ENCODE measurements around the gene CA10.

The CA10 gene

GRCh38 chr17:51961689-51962088, 196.8 kb downstream of the CA10 start:
- Histone ChIP-seq H3K36me3 (ENCODE audit: control insufficient read depth, insufficient read depth, low read length) (no peaks in the 10 kb centered on the region), H3K9me3 (ENCODE audit: control insufficient read depth, low read length) (no peaks in the 10 kb centered on the region), H3K9ac (ENCODE audit: low read length) (no peak overlapping the region), H3K4me1 (ENCODE audit: control insufficient read depth, insufficient read depth, low read length) (no peaks in the 10 kb centered on the region), H3K4me3 (ENCODE audit: low read length) (no peak overlapping the region), H3K27me3 (ENCODE audit: control insufficient read depth, insufficient read depth, low read length) (no peaks in the 10 kb centered on the region)

GRCh38 chr17:51957786-51958185, 200.7 kb downstream of the CA10 start:
- Histone ChIP-seq H3K9me3 (ENCODE audit: control insufficient read depth, low read length) (no peaks in the 10 kb centered on the region), H3K27me3 (ENCODE audit: control insufficient read depth, insufficient read depth, low read length) (no peaks in the 10 kb centered on the region), H3K4me3 (ENCODE audit: low read length) (no peak overlapping the region), H3K36me3 (ENCODE audit: control insufficient read depth, insufficient read depth, low read length) (no peaks in the 10 kb centered on the region), H3K4me1 (ENCODE audit: control insufficient read depth, insufficient read depth, low read length) (no peaks in the 10 kb centered on the region), H3K9ac (ENCODE audit: low read length) (no peak overlapping the region)

GRCh38 chr17:51955245-51955644, 203.3 kb downstream of the CA10 start:
- no peaks in the 10 kb centered on the region for H3K36me3 ChIP-seq (ENCODE audit: control insufficient read depth, insufficient read depth, low read length)
- no peaks in the 10 kb centered on the region for H3K27me3 ChIP-seq (ENCODE audit: control insufficient read depth, insufficient read depth, low read length)
- no peaks in the 10 kb centered on the region for H3K4me1 ChIP-seq (ENCODE audit: control insufficient read depth, insufficient read depth, low read length)
- H3K9ac ChIP-seq (ENCODE audit: low read length): no peak overlapping the region
- no peak overlapping the region for H3K4me3 ChIP-seq (ENCODE audit: low read length)
- no peaks in the 10 kb centered on the region for H3K9me3 ChIP-seq (ENCODE audit: control insufficient read depth, low read length)

GRCh38 chr17:51954232-51954765, 204.2 kb downstream of the CA10 start:
- no peak overlapping the region for H3K4me3 ChIP-seq (ENCODE audit: low read length)
- no peaks in the 10 kb centered on the region for H3K27me3 ChIP-seq (ENCODE audit: control insufficient read depth, insufficient read depth, low read length)
- H3K4me1 ChIP-seq (ENCODE audit: control insufficient read depth, insufficient read depth, low read length): no peaks in the 10 kb centered on the region
- no peaks in the 10 kb centered on the region for H3K9me3 ChIP-seq (ENCODE audit: control insufficient read depth, low read length)
- no peak overlapping the region for H3K9ac ChIP-seq (ENCODE audit: low read length)
- H3K36me3 ChIP-seq (ENCODE audit: control insufficient read depth, insufficient read depth, low read length): no peaks in the 10 kb centered on the region

- Histone ChIP-seq H3K36me3 (ENCODE audit: control insufficient read depth, insufficient read depth, low read length) (no peaks in the 10 kb centered on the region), H3K27me3 (ENCODE audit: control insufficient read depth, insufficient read depth, low read length) (no peaks in the 10 kb centered on the region), H3K4me3 (ENCODE audit: low read length) (no peak overlapping the region), H3K9me3 (ENCODE audit: control insufficient read depth, low read length) (no peaks in the 10 kb centered on the region), H3K4me1 (ENCODE audit: control insufficient read depth, insufficient read depth, low read length) (no peaks in the 10 kb centered on the region), H3K9ac (ENCODE audit: low read length) (no peak overlapping the region)
Measured at GRCh38 chr17:51951741-51952140, 206.8 kb downstream of the CA10 start.

- no peaks in the 10 kb centered on the region for H3K36me3 ChIP-seq (ENCODE audit: control insufficient read depth, insufficient read depth, low read length)
Measured at GRCh38 chr17:51948128-51948527, 210.4 kb downstream of the CA10 start.

GRCh38 chr17:51947160-51947735, 211.3 kb downstream of the CA10 start:
- H3K4me1 ChIP-seq (ENCODE audit: control insufficient read depth, insufficient read depth, low read length): no peaks in the 10 kb centered on the region
- H3K4me3 ChIP-seq (ENCODE audit: low read length): no peak overlapping the region
- no peaks in the 10 kb centered on the region for H3K27me3 ChIP-seq (ENCODE audit: control insufficient read depth, insufficient read depth, low read length)
- no peaks in the 10 kb centered on the region for H3K9me3 ChIP-seq (ENCODE audit: control insufficient read depth, low read length)
- no peak overlapping the region for H3K9ac ChIP-seq (ENCODE audit: low read length)
- no peaks in the 10 kb centered on the region for H3K36me3 ChIP-seq (ENCODE audit: control insufficient read depth, insufficient read depth, low read length)

More at GRCh38 chr17:51948128-51948527, 210.4 kb downstream of the CA10 start:
- Histone ChIP-seq H3K9me3 (ENCODE audit: control insufficient read depth, low read length) (no peaks in the 10 kb centered on the region), H3K4me1 (ENCODE audit: control insufficient read depth, insufficient read depth, low read length) (no peaks in the 10 kb centered on the region), H3K9ac (ENCODE audit: low read length) (no peak overlapping the region), H3K27me3 (ENCODE audit: control insufficient read depth, insufficient read depth, low read length) (no peaks in the 10 kb centered on the region), H3K4me3 (ENCODE audit: low read length) (no peak overlapping the region)

DNA sequence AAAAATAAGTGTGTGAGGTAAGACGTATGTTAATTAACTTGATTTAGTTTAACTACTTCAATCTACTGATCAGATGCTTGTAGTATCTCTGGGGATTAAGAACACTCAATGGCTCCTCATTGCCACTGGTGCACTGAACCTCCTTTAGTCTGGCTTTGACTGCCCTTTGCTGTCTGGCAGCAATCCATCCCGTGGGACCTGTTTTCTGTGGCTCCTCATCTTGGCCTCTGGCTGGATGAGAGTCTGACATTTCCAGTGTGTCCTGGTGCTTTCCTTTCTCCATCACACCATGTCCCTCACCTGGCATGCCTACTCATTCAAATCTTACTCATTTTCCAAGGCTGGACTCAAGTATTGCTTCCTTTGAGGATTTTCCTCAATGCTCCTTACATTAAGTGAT, 212.2 kb downstream of the CA10 start:
- H3K27me3 ChIP-seq (ENCODE audit: control insufficient read depth, insufficient read depth, low read length): no peaks in the 10 kb centered on the region
- H3K9me3 ChIP-seq (ENCODE audit: control insufficient read depth, low read length): no peaks in the 10 kb centered on the region

GRCh38 chr17:51941272-51941671, 217.2 kb downstream of the CA10 start:
- Histone ChIP-seq H3K27me3 (ENCODE audit: control insufficient read depth, insufficient read depth, low read length) (no peaks in the 10 kb centered on the region), H3K9me3 (ENCODE audit: control insufficient read depth, low read length) (no peaks in the 10 kb centered on the region), H3K4me3 (ENCODE audit: low read length) (no peak overlapping the region), H3K36me3 (ENCODE audit: control insufficient read depth, insufficient read depth, low read length) (no peaks in the 10 kb centered on the region), H3K4me1 (ENCODE audit: control insufficient read depth, insufficient read depth, low read length) (no peaks in the 10 kb centered on the region), H3K9ac (ENCODE audit: low read length) (no peak overlapping the region)

More for the DNA sequence above, 212.2 kb downstream of the CA10 start:
- no peak overlapping the region for H3K4me3 ChIP-seq (ENCODE audit: low read length)
- H3K4me1 ChIP-seq (ENCODE audit: control insufficient read depth, insufficient read depth, low read length): no peaks in the 10 kb centered on the region
- H3K36me3 ChIP-seq (ENCODE audit: control insufficient read depth, insufficient read depth, low read length): no peaks in the 10 kb centered on the region
- H3K9ac ChIP-seq (ENCODE audit: low read length): no peak overlapping the region

DNA sequence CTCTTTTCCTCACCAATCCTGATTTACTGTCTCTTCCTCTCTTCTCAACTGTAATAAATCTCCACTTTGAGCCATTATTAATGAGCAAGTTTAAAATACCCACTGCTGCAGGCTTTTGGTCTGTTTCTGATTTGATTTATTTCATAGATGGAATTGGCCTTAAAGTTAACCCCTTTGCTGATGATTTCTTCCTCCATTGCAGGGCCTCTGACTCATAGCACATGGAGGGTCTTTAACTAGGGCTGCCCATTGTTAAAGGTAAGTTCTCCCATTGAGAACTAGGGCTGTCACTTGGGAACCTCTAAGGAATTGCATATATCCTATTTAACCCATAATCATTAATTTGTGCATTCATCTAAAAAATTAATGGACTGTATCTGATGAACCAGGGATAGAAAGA, 221.2 kb downstream of the CA10 start:
- no peaks in the 10 kb centered on the region for H3K4me1 ChIP-seq (ENCODE audit: control insufficient read depth, insufficient read depth, low read length)

DNA sequence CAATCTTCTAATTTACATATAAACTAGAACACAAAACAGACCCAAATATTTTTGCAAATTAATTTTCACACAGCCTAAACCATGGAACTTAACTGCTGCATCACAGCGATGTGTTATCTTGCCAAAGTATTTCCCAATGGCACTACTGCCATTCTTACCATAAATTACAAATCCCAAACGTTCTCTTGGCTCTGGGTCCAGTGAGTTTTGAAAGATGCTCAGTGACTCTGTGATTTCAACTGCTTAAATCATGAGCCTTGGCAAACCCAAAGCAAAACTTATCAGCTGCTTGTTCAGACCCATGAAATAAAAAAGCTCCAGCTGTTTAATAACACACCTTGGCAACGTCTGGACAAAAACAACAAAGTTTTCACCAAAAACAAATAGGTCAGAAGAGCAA, 223.0 kb downstream of the CA10 start:
- Histone ChIP-seq H3K27me3 (ENCODE audit: control insufficient read depth, insufficient read depth, low read length) (no peaks in the 10 kb centered on the region), H3K9me3 (ENCODE audit: control insufficient read depth, low read length) (no peaks in the 10 kb centered on the region), H3K36me3 (ENCODE audit: control insufficient read depth, insufficient read depth, low read length) (no peaks in the 10 kb centered on the region), H3K4me3 (ENCODE audit: low read length) (no peak overlapping the region), H3K4me1 (ENCODE audit: control insufficient read depth, insufficient read depth, low read length) (no peaks in the 10 kb centered on the region), H3K9ac (ENCODE audit: low read length) (no peak overlapping the region)

More for the DNA sequence above, 221.2 kb downstream of the CA10 start:
- no peak overlapping the region for H3K9ac ChIP-seq (ENCODE audit: low read length)
- H3K9me3 ChIP-seq (ENCODE audit: control insufficient read depth, low read length): no peaks in the 10 kb centered on the region
- no peaks in the 10 kb centered on the region for H3K27me3 ChIP-seq (ENCODE audit: control insufficient read depth, insufficient read depth, low read length)
- H3K36me3 ChIP-seq (ENCODE audit: control insufficient read depth, insufficient read depth, low read length): no peaks in the 10 kb centered on the region
- no peak overlapping the region for H3K4me3 ChIP-seq (ENCODE audit: low read length)

- Histone ChIP-seq H3K9ac (ENCODE audit: low read length) (no peak overlapping the region), H3K27me3 (ENCODE audit: control insufficient read depth, insufficient read depth, low read length) (no peaks in the 10 kb centered on the region), H3K4me3 (ENCODE audit: low read length) (no peak overlapping the region), H3K9me3 (ENCODE audit: control insufficient read depth, low read length) (no peaks in the 10 kb centered on the region), H3K4me1 (ENCODE audit: control insufficient read depth, insufficient read depth, low read length) (no peaks in the 10 kb centered on the region), H3K36me3 (ENCODE audit: control insufficient read depth, insufficient read depth, low read length) (no peaks in the 10 kb centered on the region)
Measured at GRCh38 chr17:51933647-51934046, 224.9 kb downstream of the CA10 start.

DNA sequence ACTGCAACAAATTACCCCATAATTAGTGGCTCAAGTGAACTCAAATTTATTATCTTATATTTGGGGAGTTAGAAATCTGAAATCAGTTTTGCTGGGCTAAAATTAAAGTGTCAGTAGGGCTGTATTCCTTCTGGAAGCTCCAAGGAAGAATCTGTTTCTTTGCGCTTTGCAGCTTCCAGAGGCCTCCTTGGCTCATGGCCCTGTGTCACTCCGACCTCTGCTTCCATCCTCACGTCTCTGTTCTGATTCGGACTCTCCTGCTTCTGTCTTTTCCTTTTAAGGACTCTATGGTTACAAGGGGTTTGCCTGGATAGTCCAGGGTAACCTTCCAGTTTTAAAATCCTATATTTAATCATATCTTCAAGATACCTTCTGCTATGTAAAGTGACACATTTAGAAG, 232.1 kb downstream of the CA10 start:
- H3K27me3 ChIP-seq (ENCODE audit: control insufficient read depth, insufficient read depth, low read length): no peaks in the 10 kb centered on the region
- no peak overlapping the region for H3K9ac ChIP-seq (ENCODE audit: low read length)
- no peak overlapping the region for H3K4me3 ChIP-seq (ENCODE audit: low read length)
- no peaks in the 10 kb centered on the region for H3K4me1 ChIP-seq (ENCODE audit: control insufficient read depth, insufficient read depth, low read length)
- no peaks in the 10 kb centered on the region for H3K9me3 ChIP-seq (ENCODE audit: control insufficient read depth, low read length)
- no peaks in the 10 kb centered on the region for H3K36me3 ChIP-seq (ENCODE audit: control insufficient read depth, insufficient read depth, low read length)

Data from mucosa of stomach (tissue), 1 donor.